ENCODE data around the gene SLC51A.

DNA sequence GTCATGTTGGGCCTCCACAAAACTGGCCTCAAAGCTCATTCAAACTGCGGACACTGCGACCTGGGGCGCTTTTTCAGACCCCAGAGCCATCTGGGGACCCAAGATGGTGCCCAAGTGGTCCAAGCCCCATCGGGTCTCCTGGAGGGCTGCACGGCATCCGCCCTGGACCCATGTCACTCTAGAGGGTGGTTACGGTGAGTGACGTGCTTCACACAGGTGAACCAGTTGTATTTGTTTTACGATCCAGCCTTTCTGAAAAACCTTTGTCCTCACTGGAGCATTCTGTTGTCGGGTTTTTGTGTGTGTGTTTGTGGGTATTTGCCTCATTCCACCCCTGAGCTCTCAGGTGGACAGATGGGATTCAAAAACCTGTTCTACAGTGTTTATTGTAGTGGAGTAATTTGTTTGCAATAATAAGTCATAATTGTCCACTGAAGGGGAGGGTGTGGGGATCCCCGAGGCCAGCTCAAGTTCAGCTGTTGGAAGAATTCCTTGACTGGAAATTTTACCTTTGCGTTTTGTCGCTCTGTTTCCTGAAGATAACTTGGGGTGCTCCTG, 1.9 kb downstream of the SLC51A start:
- TF ChIP-seq GATA2 (IDR thresholded peaks at IDR 0.05; ENCODE audit: low read depth, low read length) (no peak), GATA3 (IDR thresholded peaks at IDR 0.05; ENCODE audit: low read depth, low read length) (no peak)
